ENCODE results near the gene FSTL1.
"Not testable (repeated sequence)": the region's sequence is repeated elsewhere in the genome, so short reads cannot be mapped to it uniquely, and the experiment has no call there.

The FSTL1 gene

DNA sequence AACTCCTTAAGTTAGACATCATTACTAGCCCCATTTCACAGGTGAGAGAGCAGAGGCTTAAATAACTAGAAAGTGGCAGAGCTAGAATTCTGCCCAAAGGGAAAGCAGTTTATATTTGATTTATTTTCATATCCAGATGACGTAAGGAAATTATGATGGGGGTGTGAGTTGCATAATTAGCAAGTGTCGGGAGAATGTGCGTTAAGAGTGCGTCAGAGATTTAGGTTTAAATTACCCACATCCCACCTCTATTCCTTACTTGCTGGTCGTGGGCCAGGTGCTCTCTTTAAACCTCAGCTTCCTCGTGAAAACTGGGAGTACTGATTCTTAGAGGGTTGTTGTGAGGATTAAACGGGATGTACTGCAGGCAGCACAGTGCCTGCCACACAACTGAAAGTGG lies 32.3 kb downstream of the FSTL1 start:
- no peak for DNase-seq (ENCODE audit: low read depth in 2 of 2)

DNA sequence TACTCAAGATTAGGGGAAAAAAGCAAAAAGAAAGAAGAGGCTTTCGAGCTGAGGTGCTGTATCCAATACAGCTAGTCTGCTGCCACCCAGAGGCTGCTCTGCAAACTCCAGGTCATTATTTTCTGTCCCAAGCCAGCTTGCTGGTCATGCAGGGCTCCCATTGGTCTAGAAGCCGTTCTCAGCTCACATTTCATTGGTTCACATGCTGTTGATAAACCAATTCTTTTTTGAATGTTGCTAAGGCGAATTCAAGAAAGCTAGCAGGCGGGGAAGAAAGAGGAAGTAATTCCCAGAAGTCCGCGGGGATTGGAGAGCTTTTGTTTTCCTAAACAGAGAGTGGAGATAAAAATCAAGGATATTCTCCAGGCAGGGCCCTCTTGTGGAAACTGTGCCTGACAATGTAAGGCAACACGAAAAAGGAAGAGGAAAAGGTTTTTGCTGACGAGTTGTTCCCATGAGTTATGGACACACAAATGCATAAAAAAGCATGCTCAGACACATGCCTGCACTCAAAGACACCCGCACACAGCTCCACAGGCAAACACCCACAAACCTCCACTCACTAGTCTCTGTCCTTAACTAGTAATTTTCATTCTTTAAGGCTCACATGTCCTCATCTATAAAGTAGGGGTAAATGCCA lies 33.4 kb downstream of the FSTL1 start:
- peak; percentile 58 to 68 for DNase-seq (ENCODE audit: low read depth in 2 of 2)

DNA sequence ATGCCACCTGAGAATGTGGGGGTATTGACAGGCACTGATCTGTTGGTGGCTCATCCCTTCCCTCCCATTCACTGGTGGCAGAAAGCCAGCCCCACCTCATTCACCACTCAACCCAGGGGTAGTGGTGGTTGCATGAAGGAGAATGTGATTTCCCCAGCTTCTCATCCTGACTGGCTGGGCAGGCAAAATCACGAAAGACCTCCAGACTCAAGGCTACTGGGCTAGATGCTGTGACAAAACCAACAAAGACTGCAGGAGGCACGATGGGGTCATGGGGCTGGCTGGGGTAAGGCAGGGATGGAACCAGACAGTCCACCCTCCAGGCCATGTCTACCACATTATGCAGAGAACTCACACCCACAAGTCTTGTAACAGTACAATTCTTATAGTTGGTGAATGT lies 33.9 kb downstream of the FSTL1 start:
- DNase-seq (ENCODE audit: low read depth in 2 of 2) = no peak

DNA sequence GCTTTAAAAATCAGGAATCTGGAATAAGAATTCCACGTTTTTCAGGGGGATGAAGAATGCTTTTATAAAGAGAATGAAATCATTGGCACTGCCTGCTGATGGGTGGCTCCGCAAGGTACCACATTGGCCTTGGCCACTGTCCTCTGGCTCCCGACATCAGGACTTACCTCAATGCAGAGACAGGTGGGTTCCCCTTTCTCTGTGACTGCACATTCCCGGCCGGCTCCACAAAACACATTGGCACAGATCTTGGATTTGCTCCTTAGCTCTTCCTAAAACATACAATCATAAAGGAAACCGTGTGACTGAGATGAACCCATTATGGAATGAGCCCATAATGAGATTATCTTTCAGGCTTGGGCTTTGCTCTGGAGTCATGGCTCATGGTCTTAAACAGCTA lies 35.0 kb downstream of the FSTL1 start:
- no peak for DNase-seq (ENCODE audit: low read depth in 2 of 2)

DNA sequence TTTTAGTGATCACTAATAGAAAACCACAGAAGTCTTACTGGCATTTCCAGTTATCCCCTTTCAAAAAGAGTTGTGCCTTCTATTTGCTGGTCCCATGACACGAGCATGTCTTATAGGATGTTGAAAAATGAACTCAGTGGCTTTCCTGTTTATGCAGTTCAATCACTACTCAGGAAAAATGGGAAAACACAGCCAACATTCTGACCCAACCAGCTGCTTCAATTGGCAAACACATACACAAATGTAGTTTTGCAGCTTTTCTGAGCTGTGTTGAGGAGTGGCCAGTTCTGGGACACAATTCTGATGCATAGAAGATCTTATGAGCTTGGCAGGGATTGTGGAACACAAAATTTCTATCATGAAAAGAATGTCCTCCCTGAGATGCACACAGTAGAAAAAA lies 40.3 kb downstream of the FSTL1 start:
- DNase-seq (ENCODE audit: low read depth in 2 of 2) = no peak

DNA sequence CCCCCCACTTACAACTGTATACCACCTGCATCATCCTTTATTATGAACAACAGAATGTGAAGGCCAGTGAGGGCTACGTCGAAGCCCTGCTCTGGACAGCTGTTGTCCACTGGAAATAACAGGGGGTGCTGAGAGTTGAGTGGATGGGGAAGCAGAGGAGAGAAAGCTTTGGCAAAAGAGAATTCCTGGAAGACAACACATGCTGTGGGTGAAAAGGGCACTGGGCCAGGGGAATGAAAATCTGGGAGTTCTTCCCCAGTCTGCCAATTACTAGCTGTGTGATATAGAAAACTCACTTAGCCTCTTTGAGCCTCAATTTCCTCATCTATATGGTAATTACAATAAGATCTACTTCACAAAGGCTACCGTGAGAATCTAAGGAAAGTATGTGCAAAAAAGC lies 40.7 kb downstream of the FSTL1 start:
- DNase-seq (ENCODE audit: low read depth in 2 of 2) = no peak

DNA sequence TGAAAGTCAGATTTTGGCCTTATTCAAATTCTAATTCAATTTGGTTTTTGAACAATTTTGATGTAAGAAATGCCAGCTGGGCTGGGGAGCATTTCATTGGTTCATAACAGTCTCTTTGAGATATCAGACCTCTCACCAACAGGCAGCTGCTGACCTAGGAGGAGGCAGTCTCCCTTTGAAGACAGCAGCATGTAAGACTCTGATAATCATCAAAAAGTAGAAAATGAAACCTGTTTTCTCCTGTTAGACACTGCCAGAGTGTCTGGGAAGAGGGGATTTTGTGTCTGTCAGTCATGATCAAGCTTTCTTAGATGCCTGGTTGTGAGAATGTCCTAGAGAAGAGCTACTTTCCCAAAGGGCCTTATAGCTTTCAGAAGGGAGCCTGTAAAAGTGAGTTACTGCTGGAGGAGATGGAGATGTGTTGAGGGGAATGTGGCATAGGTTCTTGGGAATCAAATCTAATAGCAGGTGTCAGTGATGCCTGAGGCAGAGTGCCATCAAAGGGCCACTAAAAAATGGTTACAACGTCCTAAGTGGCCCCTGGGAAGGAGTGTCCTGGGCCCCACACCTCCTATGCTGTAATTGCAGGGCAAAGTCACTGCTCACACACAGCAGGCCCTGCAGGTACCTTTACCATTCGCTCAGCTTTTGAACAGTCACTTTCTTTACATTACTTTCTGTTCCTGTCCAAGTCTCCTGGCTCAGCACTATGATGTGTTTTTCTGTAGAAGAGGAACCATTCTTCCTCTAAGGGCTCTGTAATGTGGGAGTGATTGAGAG lies 43.1 kb downstream of the FSTL1 start:
- no peak for DNase-seq (ENCODE audit: low read depth in 2 of 2)

DNA sequence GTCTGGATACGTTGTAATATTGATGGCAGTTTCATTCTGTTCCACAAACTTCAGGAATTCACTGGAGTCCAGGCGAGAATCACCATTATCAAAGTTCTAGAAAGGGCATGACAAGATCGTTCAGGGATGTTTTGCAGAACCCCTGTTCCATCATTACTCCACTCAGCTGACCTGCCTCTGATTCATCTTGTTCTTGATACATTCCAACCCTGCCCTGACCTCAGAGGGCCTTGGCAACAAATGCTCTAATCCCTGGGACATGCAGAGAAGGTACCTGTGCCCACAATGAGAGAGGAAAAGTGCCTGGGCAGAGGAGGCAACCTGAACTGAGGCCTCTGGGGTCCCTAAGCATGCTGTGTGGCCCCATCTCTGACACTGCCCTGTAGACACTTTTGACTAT lies 45.9 kb downstream of the FSTL1 start:
- no peak for DNase-seq (ENCODE audit: low read depth in 2 of 2)

DNA sequence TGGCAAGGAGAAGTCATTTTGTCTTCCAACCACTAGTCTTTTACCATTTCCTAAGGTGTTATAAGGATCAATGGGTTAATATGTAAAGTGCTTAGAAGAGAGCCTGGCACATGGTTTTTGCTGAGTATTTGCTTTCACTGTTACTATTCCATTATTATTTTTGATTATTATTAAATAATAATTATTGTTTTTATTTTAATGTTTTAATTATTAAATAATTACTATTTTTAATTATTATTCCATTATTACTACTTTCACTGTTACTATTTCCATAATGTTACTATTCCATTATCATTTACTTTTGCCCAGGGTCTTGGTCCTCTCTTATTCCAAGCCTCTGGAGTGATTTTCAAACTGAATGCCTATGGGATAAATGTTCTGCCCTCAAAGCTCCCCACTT lies 48.5 kb downstream of the FSTL1 start:
- DNase-seq (ENCODE audit: low read depth in 2 of 2) = no peak

DNA sequence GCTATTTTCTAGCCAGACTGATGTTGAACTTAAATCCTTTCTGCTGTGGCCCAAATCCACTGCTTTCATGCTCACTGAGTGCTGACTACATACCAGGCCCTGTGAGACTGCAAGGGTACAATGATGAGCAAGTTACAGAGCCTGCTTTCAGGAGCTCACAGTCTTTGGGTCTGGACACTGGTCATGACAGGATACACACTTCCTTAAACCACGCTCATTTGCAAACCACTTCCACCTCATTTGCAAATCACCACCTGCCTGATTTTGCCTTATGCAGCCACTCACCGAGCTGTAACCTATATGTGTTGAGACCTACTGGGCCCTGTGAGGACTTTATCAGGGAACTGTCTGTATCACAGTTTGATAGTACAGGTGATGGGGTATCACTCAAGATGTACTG lies 51.4 kb downstream of the FSTL1 start:
- no peak for DNase-seq (ENCODE audit: low read depth in 2 of 2)

DNA sequence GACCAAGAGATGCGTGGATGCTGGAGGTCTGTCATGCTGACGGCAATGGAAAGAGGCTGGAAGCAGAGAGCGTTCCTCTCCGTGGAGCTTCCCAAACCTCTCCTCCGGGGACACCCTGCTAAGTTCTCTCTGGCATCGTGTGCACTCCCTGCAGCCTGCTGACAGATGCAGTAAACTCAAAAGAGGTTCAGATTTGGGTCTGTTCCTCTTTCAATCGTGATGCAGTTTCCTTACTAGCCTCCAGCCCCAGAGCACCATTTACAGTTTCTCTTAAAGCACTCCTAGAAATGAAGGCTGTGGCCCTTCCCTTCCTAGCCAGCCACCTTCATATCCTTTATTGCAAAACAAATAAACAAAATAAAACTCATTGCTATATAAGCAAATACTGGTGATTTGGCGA lies 54.3 kb downstream of the FSTL1 start:
- DNase-seq (ENCODE audit: low read depth in 2 of 2) = no peak

DNA sequence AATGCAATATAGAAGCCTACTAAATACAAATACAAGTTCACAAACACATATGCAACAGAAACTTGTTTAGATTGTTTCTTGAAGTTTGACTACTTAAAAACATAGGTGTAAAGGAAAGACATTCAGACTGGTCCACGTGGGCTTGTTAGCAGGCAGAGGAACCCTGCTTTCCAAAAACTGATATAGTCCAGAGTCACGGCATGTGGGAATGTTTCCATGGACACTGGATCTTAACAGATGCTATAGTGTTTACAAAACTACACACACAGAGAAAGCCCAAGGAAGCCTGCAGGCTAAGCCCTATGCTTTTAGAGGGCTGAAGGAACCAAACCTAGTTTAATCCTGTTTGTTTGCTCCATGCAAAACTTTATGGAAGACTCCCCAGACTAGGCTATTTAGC lies 56.4 kb downstream of the FSTL1 start:
- no peak for DNase-seq (ENCODE audit: low read depth in 2 of 2)

DNA sequence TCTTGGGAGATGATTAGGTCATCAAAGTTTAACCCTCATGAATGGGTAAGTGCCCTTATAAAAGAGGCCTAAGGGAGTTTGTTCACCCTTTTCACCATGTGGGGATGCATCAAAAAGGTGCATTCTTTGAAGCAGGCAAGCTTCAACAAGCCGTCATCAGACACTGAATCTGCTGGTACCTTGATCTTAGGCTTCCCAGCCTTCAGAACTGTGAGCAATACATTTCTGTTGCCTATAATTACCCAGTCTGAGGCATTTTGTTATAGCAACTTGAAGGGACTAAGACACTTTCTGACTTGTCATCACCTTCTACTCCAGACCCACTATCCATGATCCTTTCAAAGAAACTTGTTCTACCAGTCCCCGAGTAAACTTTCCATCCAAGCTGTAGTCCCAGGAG lies 57.0 kb downstream of the FSTL1 start:
- DNase-seq (ENCODE audit: low read depth in 2 of 2) = no peak

DNA sequence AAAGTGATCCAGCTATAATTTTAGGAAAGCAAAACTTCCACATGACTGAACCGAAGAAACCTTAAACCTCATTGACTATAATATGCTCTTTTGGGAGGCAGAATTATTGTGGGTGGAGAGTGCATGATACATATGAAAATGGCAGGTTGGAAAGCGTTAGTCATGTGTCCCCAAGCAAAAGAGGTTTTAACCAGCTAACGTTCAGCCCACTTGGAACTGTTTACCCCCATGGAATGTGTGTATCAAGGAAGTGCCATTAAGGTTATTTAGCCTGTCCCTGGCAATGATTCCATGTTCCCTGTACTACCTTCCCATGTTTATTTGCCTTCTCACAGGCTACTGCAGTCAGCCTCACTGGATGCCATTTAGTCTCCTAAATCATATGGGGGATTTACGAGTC lies 57.5 kb downstream of the FSTL1 start:
- no peak for DNase-seq (ENCODE audit: low read depth in 2 of 2)

DNA sequence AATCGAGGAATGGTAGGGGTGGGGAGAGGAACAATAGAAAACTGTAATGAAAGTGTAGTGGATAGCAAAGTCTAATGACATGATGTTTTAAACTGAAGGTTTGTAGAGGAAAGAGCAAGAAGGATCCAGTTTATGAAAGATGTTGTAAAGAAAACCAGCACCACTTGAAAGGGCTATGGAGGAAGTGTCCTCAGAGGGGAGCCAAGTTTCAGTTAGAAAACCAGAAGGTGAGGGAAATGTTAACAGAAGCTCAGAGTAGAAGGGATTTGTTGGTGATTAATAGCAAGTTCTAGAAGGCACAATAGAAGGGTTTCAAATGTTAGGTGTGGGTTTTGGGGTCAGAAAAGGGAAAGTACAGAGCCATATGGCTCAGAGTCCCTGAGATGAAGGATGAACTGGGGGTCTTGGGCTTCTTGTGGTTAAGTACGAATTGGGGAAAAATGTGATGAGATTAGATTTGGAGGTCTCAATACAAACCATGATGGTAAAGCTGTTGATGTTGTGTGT lies 67.8 kb downstream of the FSTL1 start:
- no peak for DNase-seq (ENCODE audit: low read depth in 2 of 2)

DNA sequence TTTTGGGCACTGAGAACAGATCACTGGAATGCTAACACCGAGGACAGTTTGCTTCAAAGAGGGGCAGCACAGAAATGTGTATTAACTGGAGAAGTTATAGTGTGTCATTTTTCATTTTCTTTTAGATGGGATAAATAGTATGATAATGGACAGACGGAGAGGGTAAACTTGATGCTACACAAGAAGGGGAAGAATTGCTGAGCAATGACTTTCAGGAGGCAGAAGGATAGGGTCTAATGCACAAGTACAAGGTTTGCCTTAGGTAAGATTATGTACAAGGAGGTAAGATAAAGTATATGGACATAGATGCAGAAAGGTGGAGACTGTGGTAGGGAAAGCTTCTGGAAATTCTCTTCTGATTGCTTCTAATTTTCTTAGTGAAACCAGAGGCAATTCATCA lies 69.3 kb downstream of the FSTL1 start:
- DNase-seq (ENCODE audit: low read depth in 2 of 2) = no peak

DNA sequence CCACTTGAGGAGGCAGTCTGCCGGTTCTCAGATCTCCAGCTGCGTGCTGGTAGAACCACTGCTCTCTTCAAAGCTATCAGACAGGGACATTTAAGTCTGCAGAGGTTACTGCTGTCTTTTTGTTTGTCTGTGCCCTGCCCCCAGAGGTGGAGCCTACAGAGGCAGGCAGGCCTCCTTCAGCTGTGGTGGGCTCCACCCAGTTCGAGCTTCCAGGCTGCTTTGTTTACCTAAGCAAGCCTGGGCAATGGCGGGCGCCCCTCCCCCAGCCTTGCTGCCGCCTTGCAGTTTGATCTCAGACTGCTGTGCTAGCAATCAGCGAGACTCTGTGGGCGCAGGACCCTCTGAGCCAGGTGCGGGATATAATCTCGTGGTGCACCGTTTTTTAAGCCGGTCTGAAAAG lies 72.8 kb downstream of the FSTL1 start:
- DNase-seq (ENCODE audit: low read depth in 2 of 2) = not testable (repeated sequence)

DNA sequence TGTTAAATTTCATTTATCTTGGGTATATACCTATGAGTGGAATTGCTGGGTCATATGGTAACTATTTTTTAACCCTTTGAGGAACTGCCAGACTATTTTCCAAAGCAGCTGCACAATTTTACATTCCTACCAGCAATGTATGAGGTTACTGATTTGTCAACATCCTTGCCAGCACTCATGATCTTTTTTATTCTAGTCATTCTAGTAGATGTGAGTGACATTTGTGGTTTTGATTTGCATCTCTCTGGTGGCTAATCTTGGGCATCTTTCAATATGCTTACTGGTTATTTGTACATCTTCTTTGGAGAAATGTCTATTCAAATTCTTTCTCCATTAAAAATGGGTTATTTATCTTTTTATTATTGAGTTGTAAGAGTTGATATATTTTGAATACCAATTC lies 80.3 kb downstream of the FSTL1 start:
- DNase-seq (ENCODE audit: low read depth in 2 of 2) = no peak

DNA sequence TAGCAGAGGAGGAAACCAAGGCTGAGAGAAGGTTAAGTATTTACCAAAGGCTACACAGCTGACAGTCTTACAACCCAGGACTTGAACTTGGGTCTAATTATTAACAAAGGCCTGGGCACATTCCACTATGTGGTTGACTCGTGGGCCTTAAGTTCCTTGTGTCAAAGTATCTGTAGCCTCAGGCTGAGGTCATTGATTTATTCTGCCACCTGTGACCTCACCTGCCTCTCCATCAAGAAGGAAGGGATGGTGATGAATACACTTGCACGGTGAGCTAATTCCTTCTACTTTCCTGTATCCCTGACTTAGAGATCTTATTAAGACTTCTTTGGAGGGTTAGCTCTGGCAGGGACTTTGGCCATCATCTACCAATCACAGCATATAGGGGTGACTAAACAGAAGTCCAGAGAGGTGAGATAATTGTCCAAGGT lies 81.7 kb downstream of the FSTL1 start:
- no peak for DNase-seq (ENCODE audit: low read depth in 2 of 2)

DNA sequence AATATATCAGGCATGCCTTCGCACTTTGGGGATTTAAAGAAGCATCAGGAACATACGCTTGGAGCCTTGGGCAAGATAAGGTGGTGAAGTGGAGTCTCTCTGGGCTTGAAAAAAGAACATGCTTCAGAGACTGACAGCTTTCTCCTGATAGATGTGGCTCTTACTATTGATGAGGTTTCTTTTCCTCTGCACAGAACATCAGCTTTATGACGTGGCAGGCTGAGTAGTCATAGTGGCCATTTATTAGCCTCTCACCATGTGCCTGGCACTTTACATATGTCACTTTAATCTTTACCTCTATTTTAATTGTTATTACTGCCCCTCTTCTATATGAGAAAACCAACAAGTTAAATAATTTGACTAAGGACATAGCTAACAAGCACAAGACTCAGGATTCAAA lies 82.6 kb downstream of the FSTL1 start:
- DNase-seq (ENCODE audit: low read depth in 2 of 2) = no peak

DNA sequence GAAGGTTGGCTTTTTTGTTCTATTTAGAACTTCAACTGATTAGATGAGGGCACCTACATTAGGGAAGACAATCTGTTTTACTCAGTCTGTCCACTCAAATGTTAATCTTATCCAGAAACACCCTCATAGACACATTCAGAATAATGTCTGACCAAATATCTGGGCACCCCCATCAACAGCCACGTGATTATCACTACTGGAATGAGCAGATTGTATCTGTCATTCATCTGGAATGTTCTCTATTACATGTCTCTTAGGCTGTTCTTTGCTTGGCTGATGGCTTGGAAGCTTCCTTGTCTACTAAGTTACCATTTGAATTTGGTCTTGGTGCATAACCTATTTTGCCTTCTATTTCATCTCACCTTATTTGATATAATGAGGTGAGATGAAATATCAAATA lies 86.0 kb downstream of the FSTL1 start:
- DNase-seq (ENCODE audit: low read depth in 2 of 2) = no peak

DNA sequence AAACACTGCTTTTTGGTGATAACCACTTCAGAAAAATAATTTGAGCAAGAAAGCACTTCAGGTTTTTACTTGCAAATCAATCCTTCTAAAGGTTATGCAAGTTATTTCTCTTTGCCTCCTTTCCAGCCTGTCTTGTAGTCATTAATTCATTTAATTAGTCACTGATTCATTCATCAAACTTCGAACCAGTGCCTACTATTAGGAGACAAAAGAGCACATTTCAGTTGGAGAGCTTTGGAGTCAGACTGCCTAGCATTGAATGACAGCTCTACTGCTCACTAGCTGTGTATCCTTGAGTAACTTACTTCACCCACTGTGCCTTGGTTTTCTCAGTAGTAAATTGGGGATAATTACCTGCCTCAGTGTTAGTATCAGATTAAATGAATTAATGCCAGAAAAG lies 86.7 kb downstream of the FSTL1 start:
- DNase-seq (ENCODE audit: low read depth in 2 of 2) = no peak

DNA sequence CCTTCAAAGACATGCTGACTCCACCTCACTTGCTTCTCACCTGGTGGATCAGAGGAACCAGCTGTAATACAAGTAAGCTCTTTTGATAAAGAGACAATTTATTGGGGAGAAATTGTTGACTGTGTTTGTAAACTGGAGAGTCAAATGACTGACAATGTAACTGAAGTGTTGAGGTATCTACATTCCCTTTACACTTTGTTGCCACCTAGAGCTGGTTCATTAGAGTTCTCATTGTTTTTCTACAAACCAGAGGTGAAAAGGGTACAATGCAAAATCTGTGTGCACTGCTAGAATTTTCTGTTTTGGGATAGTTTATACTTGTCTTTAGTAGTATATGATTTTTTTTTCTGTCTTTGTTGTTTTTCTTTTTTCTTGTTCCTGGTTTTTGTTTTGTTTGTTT lies 93.0 kb downstream of the FSTL1 start:
- DNase-seq (ENCODE audit: low read depth in 2 of 2) = no peak

DNA sequence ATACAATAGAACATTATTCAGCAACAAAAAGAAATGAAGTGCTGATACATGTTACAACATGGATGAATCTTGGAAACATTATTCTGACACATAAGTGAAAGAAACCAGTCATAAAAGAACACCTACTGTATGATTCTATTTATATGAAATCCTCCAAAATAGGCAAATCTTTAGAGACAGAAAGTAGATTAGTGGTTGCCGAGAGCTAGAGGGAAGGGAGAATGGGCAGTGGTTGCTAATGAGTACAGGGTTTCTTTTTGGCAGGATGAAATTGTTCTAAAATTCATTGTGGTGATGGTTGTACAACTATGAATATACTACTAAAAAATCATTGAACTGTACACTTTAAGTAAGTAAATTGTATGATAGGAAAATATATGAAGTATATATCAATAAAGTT lies 95.3 kb downstream of the FSTL1 start:
- DNase-seq (ENCODE audit: low read depth in 2 of 2) = no peak

Data from activated CD8-positive, alpha-beta memory T cell treated with anti-CD3 and anti-CD28 coated beads for 4 hours (primary cell).